Loucy (cell line): Measurements from ENCODE around the gene BSN.

Experiments
- H2AFZ ChIP-seq: fragments of 200-600 bp; sonication (generic); 2 replicates; pipeline ENCODE4 v1.6.0; 2016; ENCODE audit warnings: antibody characterized with exemption, mild to moderate bottlenecking, low read length, moderate library complexity
- H3F3A ChIP-seq: fragments of 200-600 bp; 2 replicates; pipeline ENCODE4 v1.6.0; 2016; ENCODE audit warnings: antibody characterized with exemption, low read depth, mild to moderate bottlenecking
- H3K27me3 ChIP-seq: fragments of 200-600 bp; sonication (generic); 2 replicates; pipeline ENCODE4 v1.6.1; 2014; ENCODE audit warnings: low read length, mild to moderate bottlenecking; ENCODE audit not compliant: insufficient read depth, poor library complexity, severe bottlenecking
- H3K36me3 ChIP-seq: fragments of 200-600 bp; sonication (generic); 2 replicates; pipeline ENCODE4 v1.6.1; 2016; ENCODE audit warnings: low read length; ENCODE audit not compliant: insufficient read depth
- H3K4me1 ChIP-seq: fragments of 200-600 bp; sonication (generic); 2 replicates; pipeline ENCODE4 v1.5.1; 2014; ENCODE audit warnings: low read length, mild to moderate bottlenecking; ENCODE audit not compliant: insufficient read depth, poor library complexity, severe bottlenecking
- H3K4me2 ChIP-seq: fragments of 200-600 bp; sonication (generic); 2 replicates; pipeline ENCODE4 v1.6.0; 2014; ENCODE audit warnings: antibody characterized with exemption, low read length, low read depth, mild to moderate bottlenecking; ENCODE audit not compliant: poor library complexity, severe bottlenecking
- H3K4me3 ChIP-seq: fragments of 200-600 bp; sonication (generic); 2 replicates; pipeline ENCODE4 v1.5.1; 2014; ENCODE audit warnings: low read length, mild to moderate bottlenecking, mixed read lengths; ENCODE audit not compliant: poor library complexity, severe bottlenecking
- H3K79me2 ChIP-seq: fragments of 200-600 bp; sonication (generic); 2 replicates; pipeline ENCODE4 v1.6.1; 2014; ENCODE audit warnings: low read length; ENCODE audit not compliant: insufficient read depth
- H3K9ac ChIP-seq: fragments of 200-600 bp; sonication (generic); 2 replicates; pipeline ENCODE4 v1.6.0; 2014; ENCODE audit warnings: mild to moderate bottlenecking, low read depth, low read length, moderate library complexity; ENCODE audit not compliant: poor library complexity, severe bottlenecking
- H3K9me2 ChIP-seq: fragments of 200-600 bp; sonication (generic); replicated peaks from 2 replicates; pipeline ENCODE4 v1.6.1; 2016; ENCODE audit warnings: low read depth, low read length, mixed read lengths
- H3K9me3 ChIP-seq: fragments of 200-600 bp; sonication (generic); 2 replicates; pipeline ENCODE4 v1.6.1; 2014; ENCODE audit warnings: mild to moderate bottlenecking, antibody characterized with exemption, low read length, low read depth; ENCODE audit not compliant: insufficient read depth
- H4K20me1 ChIP-seq: fragments of 200-600 bp; sonication (generic); 2 replicates; pipeline ENCODE4 v1.6.0; 2014; ENCODE audit warnings: antibody characterized with exemption, low read length, mild to moderate bottlenecking; ENCODE audit not compliant: insufficient read depth, poor library complexity, severe bottlenecking
- CTCF ChIP-seq: fragments of 200-600 bp; sonication (generic); conservative IDR thresholded peaks from 2 replicates; pipeline ENCODE4 v1.5.1; 2014; ENCODE audit warnings: mild to moderate bottlenecking, antibody characterized with exemption, low read length
- EZH2phosphoT487 ChIP-seq: fragments of 200-600 bp; IDR thresholded peaks from 2 replicates; pipeline ENCODE4 v1.6.1; 2018; ENCODE audit warnings: antibody characterized with exemption, mild to moderate bottlenecking, moderate library complexity, borderline replicate concordance

BSN gene

DNA sequence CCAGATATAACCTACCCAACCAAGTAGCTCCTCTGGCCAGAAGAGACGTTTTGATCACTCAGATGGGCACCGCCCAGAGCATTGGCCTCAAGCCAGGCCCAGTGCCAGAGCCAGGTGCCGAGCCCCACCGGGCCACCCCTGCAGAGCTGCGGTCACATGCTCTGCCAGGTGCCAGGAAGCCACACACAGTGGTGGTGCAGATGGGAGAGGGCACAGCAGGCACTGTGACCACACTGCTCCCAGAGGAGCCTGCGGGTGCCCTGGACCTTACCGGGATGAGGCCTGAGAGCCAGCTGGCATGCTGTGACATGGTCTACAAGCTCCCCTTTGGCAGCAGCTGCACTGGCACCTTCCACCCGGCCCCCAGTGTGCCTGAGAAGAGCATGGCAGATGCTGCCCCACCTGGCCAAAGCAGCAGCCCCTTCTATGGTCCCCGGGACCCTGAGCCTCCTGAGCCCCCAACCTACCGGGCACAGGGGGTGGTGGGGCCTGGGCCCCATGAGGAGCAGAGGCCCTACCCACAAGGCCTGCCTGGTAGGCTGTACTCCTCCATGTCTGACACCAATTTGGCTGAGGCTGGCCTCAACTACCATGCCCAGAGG is 100.8 kb downstream of the BSN start:
- Histone ChIP-seq H3F3A (no peaks in the 10 kb centered on the region), H4K20me1 (no peaks in the 10 kb centered on the region), H3K9ac (no peak overlapping the region), H3K27me3 (no peaks in the 10 kb centered on the region), H3K4me2 (no peak overlapping the region), H3K9me2 (no peaks in the 10 kb centered on the region), H3K36me3 (no peaks in the 10 kb centered on the region), H3K4me1 (peaks cover 16% of the 10 kb centered on the region), H3K9me3 (no peaks in the 10 kb centered on the region), H3K79me2 (no peaks in the 10 kb centered on the region), H2AFZ (no peak overlapping the region), H3K4me3 (no peak overlapping the region)
- no peak for TF ChIP-seq CTCF

- Histone ChIP-seq H3K4me3 (no peak overlapping the region), H3K27me3 (no peaks in the 10 kb centered on the region), H2AFZ (no peak overlapping the region), H3K9ac (no peak overlapping the region), H3K9me3 (no peaks in the 10 kb centered on the region), H3K4me2 (no peak overlapping the region), H4K20me1 (no peaks in the 10 kb centered on the region), H3K79me2 (no peaks in the 10 kb centered on the region), H3F3A (no peaks in the 10 kb centered on the region), H3K9me2 (no peaks in the 10 kb centered on the region), H3K36me3 (no peaks in the 10 kb centered on the region), H3K4me1 (peaks cover 9% of the 10 kb centered on the region)
- TF ChIP-seq EZH2phosphoT487 = no peak
- TF ChIP-seq CTCF = no peak
Observed at GRCh38 chr3:49655731-49656285, 101.5 kb downstream of the BSN start.

DNA sequence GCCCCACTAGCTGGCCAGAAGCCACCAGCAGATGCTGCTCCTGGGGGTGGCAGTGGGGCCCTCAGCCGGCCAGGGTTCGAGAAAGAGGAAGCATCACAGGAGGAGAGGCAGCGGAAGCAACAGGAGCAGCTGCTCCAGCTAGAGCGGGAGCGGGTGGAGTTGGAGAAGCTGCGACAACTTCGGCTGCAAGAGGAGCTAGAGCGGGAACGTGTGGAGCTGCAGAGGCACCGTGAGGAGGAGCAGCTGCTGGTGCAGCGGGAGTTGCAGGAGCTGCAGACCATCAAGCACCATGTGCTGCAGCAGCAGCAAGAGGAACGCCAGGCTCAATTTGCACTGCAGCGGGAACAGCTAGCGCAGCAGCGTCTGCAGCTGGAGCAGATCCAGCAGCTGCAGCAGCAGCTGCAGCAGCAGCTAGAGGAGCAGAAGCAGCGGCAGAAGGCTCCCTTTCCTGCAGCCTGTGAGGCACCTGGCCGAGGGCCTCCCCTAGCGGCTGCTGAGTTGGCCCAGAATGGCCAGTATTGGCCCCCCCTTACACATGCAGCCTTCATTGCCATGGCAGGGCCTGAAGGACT is 102.3 kb downstream of the BSN start:
- Histone ChIP-seq H3K4me3 (no peak overlapping the region), H3K4me2 (no peak overlapping the region), H3K9ac (no peak overlapping the region), H3K36me3 (no peaks in the 10 kb centered on the region), H2AFZ (no peak overlapping the region), H4K20me1 (no peaks in the 10 kb centered on the region), H3K9me2 (no peaks in the 10 kb centered on the region), H3F3A (no peaks in the 10 kb centered on the region), H3K9me3 (no peaks in the 10 kb centered on the region), H3K79me2 (no peaks in the 10 kb centered on the region), H3K4me1 (peaks cover 9% of the 10 kb centered on the region), H3K27me3 (no peaks in the 10 kb centered on the region)
- TF ChIP-seq CTCF (no peak), EZH2phosphoT487 (no peak)
